ENCODE results near the gene CISH.

- TF ChIP-seq CTCF (IDR thresholded peaks at IDR 0.05; ENCODE audit: low read depth, low read length, poor library complexity, severe bottlenecking) (no peak), EZH2phosphoT487 (IDR thresholded peaks at IDR 0.05; ENCODE audit: borderline replicate concordance, low read length) (no peak)
These were observed 37.9 kb upstream of the CISH start for GRCh38 chr3:50649451-50649931.

Measured in DOHH2 (cell line).